ENCODE data around the gene BTAF1.
"Not testable (repeated sequence)": the region's sequence is repeated elsewhere in the genome, so short reads cannot be mapped to it uniquely, and the experiment has no call there.

The BTAF1 gene

DNA sequence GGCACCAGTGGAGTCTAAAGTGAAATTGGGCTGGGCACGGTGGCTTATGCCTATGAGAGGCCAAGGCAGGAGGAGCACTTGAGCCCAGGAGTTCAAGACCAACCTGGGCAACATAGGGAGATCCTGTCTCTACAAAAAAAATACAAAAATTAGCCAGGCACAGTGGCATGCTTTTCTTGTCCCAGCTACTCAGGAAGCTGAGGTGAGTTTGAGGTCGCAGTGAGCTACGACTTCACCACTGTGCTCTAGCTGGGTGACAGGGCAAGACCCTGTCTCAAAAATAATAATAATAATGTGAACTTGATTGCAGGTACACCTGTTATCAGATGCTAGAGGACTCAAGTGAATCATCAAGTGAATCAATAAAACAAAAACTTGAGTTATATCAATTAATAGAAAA is 108.0 kb downstream of the BTAF1 start:
- Mint-ChIP-seq H3K9me3 (no peaks in the 10 kb centered on the region), H3K36me3 (ENCODE audit: low read depth) (peaks cover 64% of the 10 kb centered on the region), H3K27me3 (no peaks in the 10 kb centered on the region), H3K4me1 (peaks cover 5% of the 10 kb centered on the region), H3K27ac (no peak overlapping the region), H3K4me3 (no peak overlapping the region)
- ATAC-seq: no peak
- no peak for DNase-seq

DNA sequence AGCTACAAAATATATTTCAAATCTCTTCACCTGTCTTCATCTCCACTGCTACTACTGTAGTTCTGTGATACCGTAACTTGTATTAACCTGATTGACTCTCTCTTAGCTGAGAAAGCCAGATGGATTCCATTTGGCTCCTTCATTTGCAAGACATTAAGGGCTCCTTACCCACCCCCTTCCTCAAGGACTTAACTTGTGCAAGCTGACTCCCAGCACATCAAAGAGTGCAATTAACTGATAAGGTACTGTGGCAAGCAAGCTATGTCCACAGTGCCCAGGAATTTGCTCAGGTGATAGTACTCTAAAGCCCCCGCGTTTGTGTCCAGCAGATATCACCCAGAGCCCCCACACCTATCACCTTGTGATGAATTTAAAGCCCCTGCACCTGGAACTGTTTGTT is 109.5 kb downstream of the BTAF1 start:
- H3K27ac Mint-ChIP-seq, H3K4me1 Mint-ChIP-seq, H3K9me3 Mint-ChIP-seq, H3K27me3 Mint-ChIP-seq, ATAC-seq, H3K4me3 Mint-ChIP-seq, DNase-seq: not testable (repeated sequence)
- H3K36me3 Mint-ChIP-seq (ENCODE audit: low read depth): peaks cover 49% of the 10 kb centered on the region

DNA sequence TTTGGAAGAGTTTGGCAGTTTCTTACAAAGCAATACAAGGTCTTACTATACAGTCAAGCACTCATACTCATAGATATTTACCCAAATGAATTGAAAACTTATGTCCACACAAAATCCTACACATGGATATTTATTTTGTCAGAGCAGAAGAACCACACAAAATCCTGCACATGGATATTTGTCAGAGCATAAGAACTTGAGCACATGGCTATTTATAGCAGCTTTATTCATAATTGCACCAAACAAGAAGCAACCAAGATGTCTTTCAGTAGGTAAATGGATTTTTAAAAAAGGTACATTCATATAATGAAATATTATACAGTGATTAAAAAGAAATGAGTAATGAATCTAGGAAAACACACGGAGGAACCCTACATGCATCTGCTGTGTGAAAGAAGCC is 115.4 kb downstream of the BTAF1 start:
- H3K4me3 Mint-ChIP-seq: no peak overlapping the region
- no peaks in the 10 kb centered on the region for H3K9me3 Mint-ChIP-seq
- no peak overlapping the region for H3K27ac Mint-ChIP-seq
- peaks cover 8% of the 10 kb centered on the region for H3K36me3 Mint-ChIP-seq (ENCODE audit: low read depth)
- ATAC-seq (no peak), DNase-seq (no peak)
- H3K27me3 Mint-ChIP-seq: no peaks in the 10 kb centered on the region
- no peaks in the 10 kb centered on the region for H3K4me1 Mint-ChIP-seq

DNA sequence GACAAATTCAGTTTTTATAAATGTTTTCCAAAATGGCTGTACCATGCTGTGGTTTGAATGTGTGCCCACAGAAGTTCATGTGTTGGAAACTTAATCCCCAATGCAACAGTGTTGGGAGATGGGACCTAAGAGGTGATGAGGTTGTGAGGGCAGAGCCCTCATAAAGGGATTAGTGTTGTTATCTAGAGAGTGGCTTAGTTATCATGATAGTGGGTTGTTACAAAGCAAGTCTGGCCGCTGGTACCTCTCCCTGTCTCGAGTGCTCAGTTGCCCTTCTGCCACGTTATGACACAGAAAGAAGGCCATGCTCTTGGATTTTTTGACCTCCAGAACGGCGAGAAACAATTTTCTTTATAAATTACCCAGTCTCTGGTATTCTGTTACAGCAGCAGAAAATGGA is 119.0 kb downstream of the BTAF1 start:
- H3K36me3 Mint-ChIP-seq (ENCODE audit: low read depth): no peaks in the 10 kb centered on the region
- no peaks in the 10 kb centered on the region for H3K27me3 Mint-ChIP-seq
- H3K27ac Mint-ChIP-seq: no peak overlapping the region
- no peak for ATAC-seq
- no peak overlapping the region for H3K4me3 Mint-ChIP-seq
- DNase-seq: no peak
- H3K4me1 Mint-ChIP-seq: peaks cover under 1% of the 10 kb centered on the region
- no peaks in the 10 kb centered on the region for H3K9me3 Mint-ChIP-seq

DNA sequence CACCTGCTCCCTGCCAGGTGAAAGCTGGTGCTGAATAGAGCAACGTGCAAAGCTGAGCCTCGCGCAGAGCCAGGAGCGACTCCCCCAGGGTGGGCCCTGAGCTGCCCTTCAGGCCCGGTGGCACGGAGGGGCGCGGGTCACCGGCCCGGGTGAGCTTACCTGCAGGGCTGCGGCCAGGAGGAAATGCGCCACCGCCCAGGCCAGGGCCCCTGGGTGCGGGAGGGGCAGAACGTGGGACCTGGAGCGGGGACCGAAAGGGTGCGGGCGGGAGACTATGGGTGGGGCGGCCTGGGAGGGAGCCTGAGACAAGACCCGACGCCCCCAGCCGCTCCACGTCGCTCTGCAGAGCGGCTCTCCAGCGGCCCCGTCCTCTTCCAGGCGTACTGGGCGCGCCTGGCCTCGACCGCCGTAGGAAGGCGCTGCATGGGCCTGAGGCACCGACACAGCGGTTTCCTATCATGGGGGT is 122.1 kb downstream of the BTAF1 start:
- ATAC-seq (no peak), DNase-seq (no peak)
- H3K27me3 Mint-ChIP-seq: no peaks in the 10 kb centered on the region
- no peaks in the 10 kb centered on the region for H3K9me3 Mint-ChIP-seq
- H3K4me1 Mint-ChIP-seq: peaks cover 11% of the 10 kb centered on the region
- no peak overlapping the region for H3K4me3 Mint-ChIP-seq
- H3K36me3 Mint-ChIP-seq (ENCODE audit: low read depth): no peaks in the 10 kb centered on the region
- H3K27ac Mint-ChIP-seq: no peak overlapping the region

DNA sequence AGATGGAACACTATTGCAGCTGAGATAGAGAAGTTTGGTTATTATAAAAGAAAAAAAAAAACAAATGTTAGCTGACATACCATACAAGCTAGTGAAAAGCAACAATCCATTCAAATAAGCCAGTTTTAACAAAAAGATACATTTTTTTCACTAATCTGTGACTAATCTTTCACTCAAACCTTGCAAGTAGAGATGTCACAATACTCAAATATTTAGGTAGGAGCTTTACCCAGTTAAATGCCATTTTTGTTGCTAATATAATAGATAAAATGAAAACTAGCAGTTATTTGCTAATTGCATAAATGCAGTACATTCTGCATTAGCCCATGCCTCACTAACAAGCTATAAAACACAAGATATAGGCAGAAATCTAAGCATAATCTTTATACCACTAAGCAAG is 123.6 kb downstream of the BTAF1 start:
- ATAC-seq (no peak), DNase-seq (no peak)
- H3K27me3 Mint-ChIP-seq: no peaks in the 10 kb centered on the region
- no peak overlapping the region for H3K4me3 Mint-ChIP-seq
- H3K36me3 Mint-ChIP-seq (ENCODE audit: low read depth): no peaks in the 10 kb centered on the region
- peaks cover 11% of the 10 kb centered on the region for H3K4me1 Mint-ChIP-seq
- no peak overlapping the region for H3K27ac Mint-ChIP-seq
- no peaks in the 10 kb centered on the region for H3K9me3 Mint-ChIP-seq

DNA sequence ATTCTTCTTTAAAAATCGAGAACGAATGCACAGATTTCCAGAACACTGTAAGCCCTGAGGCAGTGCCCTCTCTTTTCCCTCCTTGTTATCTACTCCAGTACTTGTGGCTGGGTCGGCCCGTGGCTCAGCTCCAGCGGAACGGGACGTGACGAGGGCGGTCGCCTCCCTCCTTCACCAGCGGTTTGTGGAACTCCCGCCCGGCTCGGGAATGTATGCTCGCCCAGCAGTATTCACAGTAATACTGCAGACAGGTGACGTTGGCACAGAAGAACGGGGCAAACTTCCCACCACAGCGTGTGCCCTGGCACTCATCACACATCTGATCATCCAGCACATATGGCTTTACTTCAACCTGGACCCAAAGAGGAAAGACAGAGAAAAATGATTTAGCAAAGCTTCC is 128.5 kb downstream of the BTAF1 start:
- no peaks in the 10 kb centered on the region for H3K27me3 Mint-ChIP-seq
- no peak overlapping the region for H3K4me3 Mint-ChIP-seq
- peaks cover 2% of the 10 kb centered on the region for H3K36me3 Mint-ChIP-seq (ENCODE audit: low read depth)
- ATAC-seq (no peak), DNase-seq (no peak)
- H3K9me3 Mint-ChIP-seq: no peaks in the 10 kb centered on the region
- peaks cover 11% of the 10 kb centered on the region for H3K4me1 Mint-ChIP-seq
- H3K27ac Mint-ChIP-seq: no peak overlapping the region

DNA sequence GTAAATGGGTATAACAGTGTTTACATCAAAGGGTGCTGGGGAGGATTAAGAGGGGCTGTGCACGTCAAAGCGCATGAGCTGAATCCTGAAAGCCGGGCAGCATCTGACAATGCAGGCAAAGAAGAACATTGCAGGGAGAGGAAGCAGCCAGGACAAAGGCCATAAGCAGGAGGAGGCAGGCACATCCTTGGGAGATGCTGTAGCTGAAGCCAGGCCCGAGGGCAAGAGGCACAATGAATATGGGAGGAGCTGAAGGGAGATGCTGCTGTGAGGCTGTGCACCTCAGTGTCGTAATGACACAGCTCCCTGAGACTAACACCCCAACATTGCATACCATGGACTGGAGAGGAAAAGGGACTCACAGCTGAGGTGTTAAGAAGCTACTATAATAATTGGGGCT is 129.2 kb downstream of the BTAF1 start:
- DNase-seq: no peak
- Mint-ChIP-seq H3K9me3 (no peaks in the 10 kb centered on the region), H3K27me3 (no peaks in the 10 kb centered on the region), H3K36me3 (ENCODE audit: low read depth) (peaks cover 2% of the 10 kb centered on the region), H3K27ac (no peak overlapping the region), H3K4me1 (peaks cover 8% of the 10 kb centered on the region), H3K4me3 (no peak overlapping the region)
- no peak for ATAC-seq

DNA sequence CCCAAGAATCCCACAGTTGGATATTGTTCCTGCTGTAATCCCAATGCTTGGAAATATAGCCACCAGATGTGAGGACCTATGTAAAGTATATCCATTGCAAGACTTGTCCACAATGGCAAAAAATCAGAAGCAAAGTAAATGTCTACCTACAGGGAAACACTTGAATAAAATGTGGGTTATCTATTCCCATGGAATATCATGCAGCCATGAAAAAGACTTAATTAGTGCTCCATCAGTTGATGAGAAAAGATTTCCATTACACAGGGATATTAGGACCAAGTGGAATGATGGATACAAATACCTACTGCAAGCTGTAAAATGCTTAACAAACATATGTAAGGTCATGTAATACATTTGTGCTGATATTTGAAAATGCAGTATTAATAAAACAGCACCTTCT is 131.2 kb downstream of the BTAF1 start:
- Mint-ChIP-seq H3K4me1 (no peaks in the 10 kb centered on the region), H3K9me3 (no peaks in the 10 kb centered on the region), H3K27me3 (no peaks in the 10 kb centered on the region), H3K36me3 (ENCODE audit: low read depth) (peaks cover 2% of the 10 kb centered on the region), H3K27ac (no peak overlapping the region), H3K4me3 (no peak overlapping the region)
- ATAC-seq (no peak), DNase-seq (no peak)

DNA sequence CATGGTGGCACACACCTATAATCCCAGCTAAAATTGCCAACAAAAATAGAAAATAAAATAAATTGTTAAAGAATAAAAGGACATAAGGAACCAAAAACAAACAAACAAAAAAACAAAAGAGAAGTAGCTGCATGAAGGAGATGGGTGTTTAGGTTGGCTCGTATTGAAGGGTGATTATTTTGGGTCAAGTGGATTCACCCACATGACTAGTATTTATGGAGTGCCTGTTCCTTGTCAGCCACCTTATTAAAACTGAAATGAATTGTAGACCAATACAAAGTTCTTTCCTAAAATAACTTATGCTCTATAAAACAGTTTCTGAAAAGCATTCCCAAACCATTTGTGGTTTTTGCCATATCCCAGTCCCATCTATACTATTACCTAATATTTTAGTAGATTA is 138.7 kb downstream of the BTAF1 start:
- no peaks in the 10 kb centered on the region for H3K4me1 Mint-ChIP-seq
- ATAC-seq: no peak
- H3K27ac Mint-ChIP-seq: no peak overlapping the region
- H3K9me3 Mint-ChIP-seq: no peaks in the 10 kb centered on the region
- H3K27me3 Mint-ChIP-seq: no peaks in the 10 kb centered on the region
- no peaks in the 10 kb centered on the region for H3K36me3 Mint-ChIP-seq (ENCODE audit: low read depth)
- H3K4me3 Mint-ChIP-seq: no peak overlapping the region
- no peak for DNase-seq

DNA sequence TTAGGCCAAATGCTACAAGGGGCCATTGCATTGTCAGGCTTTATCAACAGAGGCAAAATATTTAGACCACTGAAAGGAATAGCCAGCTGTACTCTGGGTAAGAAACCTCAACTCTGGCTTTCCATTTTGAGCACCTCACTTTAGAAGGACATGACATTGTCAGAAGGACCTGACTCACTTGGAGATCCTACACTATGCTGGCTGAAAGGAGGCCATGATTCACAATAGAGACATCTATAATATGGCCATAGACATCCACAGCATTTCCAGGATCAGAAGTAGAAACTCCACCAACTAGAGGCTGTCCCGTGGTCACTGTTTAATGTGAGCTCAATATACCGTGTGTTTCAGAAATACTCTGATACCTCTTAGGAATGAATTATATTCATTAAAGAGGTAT is 140.9 kb downstream of the BTAF1 start:
- Mint-ChIP-seq H3K4me3 (no peak overlapping the region), H3K9me3 (no peaks in the 10 kb centered on the region), H3K36me3 (ENCODE audit: low read depth) (no peaks in the 10 kb centered on the region), H3K4me1 (no peaks in the 10 kb centered on the region), H3K27ac (no peak overlapping the region), H3K27me3 (no peaks in the 10 kb centered on the region)
- ATAC-seq (no peak), DNase-seq (no peak)

DNA sequence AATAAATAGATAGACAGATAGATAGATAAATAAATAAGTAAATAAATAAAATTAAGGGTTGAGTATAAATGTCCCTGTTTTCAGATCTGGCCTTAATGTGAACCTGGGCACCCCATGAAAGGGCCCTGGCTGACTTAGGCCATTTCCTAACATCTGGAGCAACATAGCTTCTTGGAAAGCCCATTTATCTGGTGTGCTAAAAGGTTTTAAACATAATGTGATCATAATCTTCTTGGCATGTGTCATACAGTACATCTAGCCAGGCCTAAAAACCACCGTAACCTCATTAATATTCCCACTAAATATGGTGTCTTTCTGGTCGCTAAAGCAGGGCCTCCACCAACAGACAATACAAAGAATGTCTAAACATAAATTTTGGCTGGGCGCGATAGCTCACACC is 142.8 kb downstream of the BTAF1 start:
- H3K27ac Mint-ChIP-seq: no peak overlapping the region
- no peaks in the 10 kb centered on the region for H3K4me1 Mint-ChIP-seq
- DNase-seq (no peak), ATAC-seq (no peak)
- no peaks in the 10 kb centered on the region for H3K9me3 Mint-ChIP-seq
- H3K36me3 Mint-ChIP-seq (ENCODE audit: low read depth): no peaks in the 10 kb centered on the region
- H3K27me3 Mint-ChIP-seq: no peaks in the 10 kb centered on the region
- H3K4me3 Mint-ChIP-seq: no peak overlapping the region

DNA sequence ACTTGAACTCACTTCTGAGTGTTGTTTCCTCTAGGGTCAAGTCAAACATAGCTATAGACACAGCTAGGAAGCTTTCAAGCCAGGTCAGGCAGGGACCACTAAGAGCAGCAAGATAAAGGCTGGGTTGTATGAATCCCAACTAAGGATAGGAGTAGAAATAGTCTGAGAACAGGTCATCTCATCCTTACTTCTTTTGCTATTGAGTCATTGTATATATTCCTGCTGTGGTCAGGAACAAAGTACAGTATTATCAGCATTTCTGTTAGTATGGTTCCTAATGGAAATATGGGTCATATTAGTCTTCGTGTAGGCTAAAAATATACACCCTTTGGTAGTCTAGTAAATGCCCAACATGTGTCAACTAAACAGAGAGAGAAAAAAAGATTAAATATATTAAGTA is 145.3 kb downstream of the BTAF1 start:
- H3K9me3 Mint-ChIP-seq: no peaks in the 10 kb centered on the region
- no peak overlapping the region for H3K4me3 Mint-ChIP-seq
- DNase-seq (no peak), ATAC-seq (no peak)
- H3K36me3 Mint-ChIP-seq (ENCODE audit: low read depth): peaks cover 1% of the 10 kb centered on the region
- H3K27me3 Mint-ChIP-seq: no peaks in the 10 kb centered on the region
- H3K4me1 Mint-ChIP-seq: no peaks in the 10 kb centered on the region
- H3K27ac Mint-ChIP-seq: no peak overlapping the region

DNA sequence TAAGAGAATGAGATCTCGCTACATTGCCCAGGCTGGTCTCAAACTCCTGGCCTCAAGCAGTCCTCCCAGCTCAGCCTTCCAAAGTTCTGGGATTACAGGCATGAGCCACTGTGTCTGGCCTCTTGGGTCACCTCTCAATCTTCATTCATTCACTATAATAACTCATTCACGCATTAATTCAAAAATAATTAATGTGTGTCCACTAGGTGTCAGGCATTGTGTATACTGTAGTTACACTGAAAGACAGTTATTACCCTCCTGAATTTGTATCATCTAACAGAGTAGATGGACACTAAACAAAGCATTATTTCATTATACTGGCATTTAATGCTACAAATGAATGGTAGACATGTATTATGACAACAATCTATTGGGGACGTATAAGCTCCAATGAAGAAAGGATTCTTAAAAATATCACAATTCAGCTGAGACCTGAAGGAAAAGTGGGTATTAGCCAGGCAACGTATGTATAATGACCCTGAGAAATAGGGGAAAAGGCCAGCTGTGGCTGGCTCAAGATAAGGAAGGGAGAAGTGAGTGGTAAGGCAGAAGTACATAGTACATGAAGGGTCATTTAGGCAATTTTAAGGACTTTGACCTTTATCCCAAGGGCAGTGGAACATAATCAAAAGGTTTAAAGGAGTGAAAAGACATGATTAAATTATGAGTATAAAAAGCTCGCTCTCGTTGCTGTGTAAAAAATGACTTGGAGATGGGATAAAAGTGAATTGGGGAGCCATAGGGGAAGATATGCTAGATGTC is 150.7 kb downstream of the BTAF1 start:
- H3K27ac Mint-ChIP-seq: no peak overlapping the region

DNA sequence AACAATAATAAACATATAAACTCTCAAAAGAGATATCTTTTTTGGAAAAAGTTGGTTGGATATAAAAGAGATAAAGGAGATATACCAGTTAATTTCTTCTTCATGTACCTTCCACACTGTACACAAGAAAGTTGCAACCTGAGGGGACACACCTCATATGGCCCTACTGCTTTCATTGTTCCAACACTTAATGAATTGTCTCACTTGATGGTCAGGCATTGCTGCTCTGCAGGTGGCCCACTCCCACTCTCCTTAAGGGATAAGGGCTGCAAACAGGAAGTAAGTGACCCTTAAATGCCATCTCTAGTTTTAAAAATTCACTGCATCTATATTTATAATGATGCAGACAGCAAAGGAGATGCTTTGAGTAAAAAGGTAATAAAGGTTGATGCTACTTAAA is 152.3 kb downstream of the BTAF1 start:
- no peaks in the 10 kb centered on the region for H3K27me3 Mint-ChIP-seq
- no peak overlapping the region for H3K4me3 Mint-ChIP-seq
- H3K27ac Mint-ChIP-seq: no peak overlapping the region
- no peaks in the 10 kb centered on the region for H3K9me3 Mint-ChIP-seq
- ATAC-seq (no peak), DNase-seq (no peak)
- no peaks in the 10 kb centered on the region for H3K4me1 Mint-ChIP-seq
- peaks cover 10% of the 10 kb centered on the region for H3K36me3 Mint-ChIP-seq (ENCODE audit: low read depth)

More for the DNA sequence above, 150.7 kb downstream of the BTAF1 start:
- Mint-ChIP-seq H3K27me3 (no peaks in the 10 kb centered on the region), H3K4me3 (no peak overlapping the region), H3K4me1 (no peaks in the 10 kb centered on the region), H3K9me3 (no peaks in the 10 kb centered on the region), H3K36me3 (ENCODE audit: low read depth) (peaks cover 5% of the 10 kb centered on the region)
- no peak for ATAC-seq
- DNase-seq: no peak

DNA sequence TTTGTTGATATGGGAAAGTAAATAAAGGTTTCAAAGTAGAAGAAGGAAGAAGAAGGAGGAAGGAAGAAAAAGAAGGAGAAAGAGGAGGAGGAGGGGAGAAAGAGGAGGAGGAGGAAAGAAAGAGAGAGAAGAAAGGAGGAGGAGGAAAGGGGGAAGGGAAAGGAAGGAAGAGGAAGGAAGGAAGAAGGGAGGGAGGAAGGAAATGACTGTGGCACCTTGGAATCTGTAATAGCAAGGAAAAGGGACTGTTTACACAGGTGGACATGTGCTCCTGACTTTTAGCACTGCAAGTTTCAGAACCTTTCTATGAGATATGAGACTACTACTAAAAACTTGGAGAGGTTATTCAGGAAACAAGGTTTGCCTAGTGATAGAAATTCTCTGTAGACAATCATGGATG is 153.2 kb downstream of the BTAF1 start:
- Mint-ChIP-seq H3K27me3 (no peaks in the 10 kb centered on the region), H3K36me3 (ENCODE audit: low read depth) (peaks cover 14% of the 10 kb centered on the region)
- no peak for DNase-seq

More for the DNA sequence above, 153.2 kb downstream of the BTAF1 start:
- ATAC-seq: no peak
- Mint-ChIP-seq H3K9me3 (no peaks in the 10 kb centered on the region), H3K4me3 (no peak overlapping the region), H3K4me1 (no peaks in the 10 kb centered on the region), H3K27ac (no peak overlapping the region)

Data from activated naive CD8-positive, alpha-beta T cell treated with anti-CD3 and anti-CD28 coated beads, Interleukin-2, amount 50 U/mL, for 24 hours (primary cell).